HCT116 (cell line): ENCODE data around the gene SUGP2. TPM values are rescaled to one million over a fixed set of nuclear protein-coding genes. Genes with fewer than 3 reads are reported as not detected.

ENCODE experiments used
- ATAC-seq: fragments of 200-7000 bp; cut with Tn5 transposase; 2 replicates; pipeline ENCODE4 v1.9.1; 2020; ENCODE audit warnings: mild to moderate bottlenecking, moderate library complexity
- BruUV-seq: library from RNA; stranded (reverse); fragments of 400-500 nt; replicated peaks from 2 replicates; lab custom pipeline; 2021; lab: Mats Ljungman, UMichigan
- CTCF ChIA-PET: fragments of 300-600 bp; sonication (Branson Sonifier 250); formaldehyde crosslinking; loops from one replicate; lab custom pipeline; 2021; ENCODE audit warnings: antibody characterized with exemption; lab: Charles Lee
- POLR2A ChIA-PET: fragments of 300-600, 350-600 bp; sonication (Branson Sonifier 250); formaldehyde crosslinking; loops from one replicate; lab custom pipeline; 2021; ENCODE audit warnings: antibody characterized with exemption; lab: Charles Lee
- RAD21 ChIA-PET, 2 experiments: fragments of 300-600 bp; sonication (Branson Sonifier 250); formaldehyde crosslinking; loops; one replicate each; lab custom pipeline; 2023; ENCODE audit warnings: low total read pairs in 2 of 2; ENCODE audit not compliant: uncharacterized antibody in 2 of 2, unreplicated experiment in 2 of 2, low non-redundant PET in 1 of 2; lab: Charles Lee
- DNase-seq: peaks from one replicate; pipeline ENCODE4 v3.0.0-alpha.2; 2010; ENCODE audit warnings: low read depth, low spot score
- H2AFZ ChIP-seq: fragments of 200-600 bp; shearing (Covaris generic), sonication (generic); 2 replicates; pipeline ENCODE4 v1.6.1; 2017; ENCODE audit warnings: low read depth, mixed run types, mixed read lengths, antibody characterized with exemption, low read length; ENCODE audit not compliant: poor library complexity, severe bottlenecking
- H3K27ac ChIP-seq: 2 replicates; pipeline ENCODE4 v1.5.1; 2012; ENCODE audit warnings: low read depth, low read length
- H3K27me3 ChIP-seq: fragments of 200-600 bp; sonication (generic); 2 replicates; pipeline ENCODE4 v1.6.1; 2016; ENCODE audit warnings: mixed run types, low read length, mixed read lengths; ENCODE audit not compliant: insufficient read depth
- H3K36me3 ChIP-seq, 2 experiments: fragments of 200-500 bp in 1 of 2; fragments of 200-600 bp in 1 of 2; sonication (Bioruptor generic) in 1 of 2; sonication (generic) in 1 of 2; 2 replicates each; pipeline versions ENCODE4 v1.5.1 to v1.6.1; 2014 to 2016; ENCODE audit warnings: low read length in 2 of 2, inconsistent platforms in 1 of 2, mixed read lengths in 1 of 2, mixed run types in 1 of 2; ENCODE audit not compliant: insufficient read depth in 2 of 2, control insufficient read depth in 1 of 2
- H3K4me1 ChIP-seq, 2 experiments: fragments of 200-600 bp in 1 of 2; sonication (generic) in 1 of 2; 2 replicates each; pipeline versions ENCODE4 v1.5.1 to v1.6.1; 2012 to 2017; ENCODE audit warnings: low read length in 2 of 2, inconsistent platforms in 1 of 2, mild to moderate bottlenecking in 1 of 2, mixed read lengths in 1 of 2, mixed run types in 1 of 2, moderate library complexity in 1 of 2; ENCODE audit not compliant: insufficient read depth in 2 of 2, control insufficient read depth in 1 of 2
- H3K4me2 ChIP-seq: fragments of 200-600 bp; sonication (generic); 2 replicates; pipeline ENCODE4 v1.6.1; 2017; ENCODE audit warnings: mixed run types, low read length, mixed read lengths
- H3K4me3 ChIP-seq, 2 experiments: fragments of 200-600 bp in 1 of 2; sonication (generic) in 1 of 2; replicated peaks in 1 of 2; 2 replicates each; pipeline ENCODE4 v1.5.1; 2011 to 2016; ENCODE audit warnings: low read length in 2 of 2, control low read depth in 1 of 2, low read depth in 1 of 2, mild to moderate bottlenecking in 1 of 2, mixed read lengths in 1 of 2, mixed run types in 1 of 2
- H3K79me2 ChIP-seq: fragments of 200-600 bp; sonication (generic); 2 replicates; pipeline ENCODE4 v1.6.1; 2017; ENCODE audit warnings: mild to moderate bottlenecking, mixed run types, low read length, moderate library complexity, mixed read lengths; ENCODE audit not compliant: insufficient read depth
- H3K9ac ChIP-seq: fragments of 200-600 bp; sonication (generic); 2 replicates; pipeline ENCODE4 v1.6.1; 2016; ENCODE audit warnings: low read length, mixed read lengths
- H3K9me2 ChIP-seq: fragments of 200-600 bp; sonication (generic), shearing (Covaris generic); 2 replicates; pipeline ENCODE4 v1.6.1; 2017; ENCODE audit warnings: mixed run types, mild to moderate bottlenecking, moderate library complexity; ENCODE audit not compliant: insufficient read depth
- H3K9me3 ChIP-seq, 2 experiments: fragments of 200-500 bp in 1 of 2; fragments of 200-600 bp in 1 of 2; sonication (Bioruptor generic) in 1 of 2; sonication (generic) in 1 of 2; 2 replicates each; pipeline ENCODE4 v1.6.1; 2014 to 2017; ENCODE audit warnings: low read length in 2 of 2, mixed read lengths in 2 of 2, inconsistent platforms in 1 of 2, low read depth in 1 of 2, mild to moderate bottlenecking in 1 of 2, mixed run types in 1 of 2, moderate library complexity in 1 of 2; ENCODE audit not compliant: control insufficient read depth in 1 of 2, insufficient read depth in 1 of 2
- H4K20me1 ChIP-seq: fragments of 200-600 bp; sonication (generic), shearing (Covaris generic); 2 replicates; pipeline ENCODE4 v1.6.1; 2017; ENCODE audit warnings: mixed run types, mild to moderate bottlenecking, moderate library complexity; ENCODE audit not compliant: insufficient read depth
- CBX3 ChIP-seq: IDR thresholded peaks from 2 replicates; pipeline ENCODE4 v1.6.1; 2012; ENCODE audit warnings: low read depth
- CEBPB ChIP-seq: IDR thresholded peaks from 2 replicates; pipeline ENCODE4 v1.6.1; 2012; ENCODE audit warnings: low read depth
- ELF1 ChIP-seq: IDR thresholded peaks from 2 replicates; pipeline ENCODE4 v1.6.1; 2012; ENCODE audit warnings: low read depth, borderline replicate concordance
- EZH2 ChIP-seq: fragments of 200-600 bp; sonication (generic); IDR thresholded peaks from 2 replicates; pipeline ENCODE4 v1.6.1; 2017; ENCODE audit warnings: antibody characterized with exemption, mixed run types
- FOSL1 ChIP-seq: IDR thresholded peaks from 2 replicates; pipeline ENCODE4 v1.6.1; 2012; ENCODE audit warnings: low read depth
- SP1 ChIP-seq: IDR thresholded peaks from 2 replicates; pipeline ENCODE4 v1.6.1; 2012; ENCODE audit warnings: low read depth
- TCF7L2 ChIP-seq: IDR thresholded peaks from 2 replicates; pipeline ENCODE4 v1.7.0; 2011; ENCODE audit warnings: borderline replicate concordance, inconsistent platforms; ENCODE audit not compliant: insufficient read depth, insufficient read length; ENCODE audit errors: extremely low read depth
- ZNF274 ChIP-seq: fragments of 200-500 bp; sonication (Bioruptor generic); IDR thresholded peaks from 2 replicates; pipeline ENCODE4 v1.6.1; 2014; ENCODE audit warnings: mild to moderate bottlenecking, low read depth, low read length, inconsistent platforms
- intact Hi-C: fragments of 100-400 bp; cut with micrococcal nuclease; formaldehyde crosslinking; loops from 2 replicates; pipeline ENCODE4 v1.10.0; 2022
- total RNA-seq: library from RNA; stranded (reverse); gene quantifications from one replicate; pipeline ENCODE4 v1.2.1, GENCODE V29; 2021; ENCODE audit not compliant: unreplicated experiment
- TF ChIP-seq, protein P1 (sequence below): IDR thresholded peaks from 2 replicates; pipeline ENCODE4 v1.6.1; 2012; ENCODE audit warnings: low read depth
- TF ChIP-seq, protein P2 (sequence below), 3 experiments: fragments of 200-600 bp in 1 of 3; sonication (generic) in 1 of 3; IDR thresholded peaks in 2 of 3; conservative IDR thresholded peaks in 1 of 3; 2 replicates each; pipeline ENCODE4 v1.5.1; 2012 to 2017; ENCODE audit warnings: low read depth in 2 of 3, low read length in 2 of 3, antibody characterized with exemption in 1 of 3, borderline replicate concordance in 1 of 3, control low read depth in 1 of 3, mild to moderate bottlenecking in 1 of 3, mixed read lengths in 1 of 3, mixed run types in 1 of 3, moderate library complexity in 1 of 3; ENCODE audit not compliant: insufficient read depth in 1 of 3

SUGP2 gene
- total RNA-seq, 1 experiment from 2014 or later, result 82.4 TPM

DNA sequence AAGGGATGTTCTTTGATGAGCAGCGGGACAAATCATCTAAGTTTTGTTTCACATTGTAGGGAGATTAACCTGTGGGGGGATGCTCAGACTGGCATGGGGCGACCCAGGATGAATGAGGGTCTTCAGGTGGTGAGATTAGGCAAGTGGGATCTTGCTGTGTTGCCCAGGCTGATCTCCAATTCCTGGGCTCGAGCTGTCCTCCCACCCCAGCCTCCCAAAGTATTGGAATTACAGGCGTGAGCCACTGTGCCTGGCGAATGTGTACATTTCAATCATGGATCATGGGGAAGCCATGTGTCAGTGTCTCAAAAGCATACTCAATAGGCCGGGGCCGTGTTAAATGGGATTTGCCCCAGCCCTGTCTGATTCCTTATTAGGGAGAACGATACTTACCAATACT is 38.6 kb upstream of the SUGP2 start:
- Histone ChIP-seq H3K4me2 (no peak overlapping the region), H3K79me2 (no peaks in the 10 kb centered on the region), H3K9me2 (no peaks in the 10 kb centered on the region), H3K4me3 (no peak overlapping the region), H2AFZ (no peak overlapping the region), H3K27me3 (no peaks in the 10 kb centered on the region), H4K20me1 (no peaks in the 10 kb centered on the region), H3K36me3 (no peaks in the 10 kb centered on the region), H3K27ac (no peak overlapping the region), H3K9me3 (no peaks in the 10 kb centered on the region), H3K9ac (no peak overlapping the region), H3K4me1 (no peaks in the 10 kb centered on the region)
- TF ChIP-seq CBX3 (no peak), ZNF274 (no peak), EZH2 (no peak), FOSL1 (no peak), TCF7L2 (no peak), ELF1 (no peak), CEBPB (no peak), SP1 (no peak)
- TF ChIP-seq, protein P1, sequence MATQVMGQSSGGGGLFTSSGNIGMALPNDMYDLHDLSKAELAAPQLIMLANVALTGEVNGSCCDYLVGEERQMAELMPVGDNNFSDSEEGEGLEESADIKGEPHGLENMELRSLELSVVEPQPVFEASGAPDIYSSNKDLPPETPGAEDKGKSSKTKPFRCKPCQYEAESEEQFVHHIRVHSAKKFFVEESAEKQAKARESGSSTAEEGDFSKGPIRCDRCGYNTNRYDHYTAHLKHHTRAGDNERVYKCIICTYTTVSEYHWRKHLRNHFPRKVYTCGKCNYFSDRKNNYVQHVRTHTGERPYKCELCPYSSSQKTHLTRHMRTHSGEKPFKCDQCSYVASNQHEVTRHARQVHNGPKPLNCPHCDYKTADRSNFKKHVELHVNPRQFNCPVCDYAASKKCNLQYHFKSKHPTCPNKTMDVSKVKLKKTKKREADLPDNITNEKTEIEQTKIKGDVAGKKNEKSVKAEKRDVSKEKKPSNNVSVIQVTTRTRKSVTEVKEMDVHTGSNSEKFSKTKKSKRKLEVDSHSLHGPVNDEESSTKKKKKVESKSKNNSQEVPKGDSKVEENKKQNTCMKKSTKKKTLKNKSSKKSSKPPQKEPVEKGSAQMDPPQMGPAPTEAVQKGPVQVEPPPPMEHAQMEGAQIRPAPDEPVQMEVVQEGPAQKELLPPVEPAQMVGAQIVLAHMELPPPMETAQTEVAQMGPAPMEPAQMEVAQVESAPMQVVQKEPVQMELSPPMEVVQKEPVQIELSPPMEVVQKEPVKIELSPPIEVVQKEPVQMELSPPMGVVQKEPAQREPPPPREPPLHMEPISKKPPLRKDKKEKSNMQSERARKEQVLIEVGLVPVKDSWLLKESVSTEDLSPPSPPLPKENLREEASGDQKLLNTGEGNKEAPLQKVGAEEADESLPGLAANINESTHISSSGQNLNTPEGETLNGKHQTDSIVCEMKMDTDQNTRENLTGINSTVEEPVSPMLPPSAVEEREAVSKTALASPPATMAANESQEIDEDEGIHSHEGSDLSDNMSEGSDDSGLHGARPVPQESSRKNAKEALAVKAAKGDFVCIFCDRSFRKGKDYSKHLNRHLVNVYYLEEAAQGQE, result no peak
- TF ChIP-seq, protein P2, sequence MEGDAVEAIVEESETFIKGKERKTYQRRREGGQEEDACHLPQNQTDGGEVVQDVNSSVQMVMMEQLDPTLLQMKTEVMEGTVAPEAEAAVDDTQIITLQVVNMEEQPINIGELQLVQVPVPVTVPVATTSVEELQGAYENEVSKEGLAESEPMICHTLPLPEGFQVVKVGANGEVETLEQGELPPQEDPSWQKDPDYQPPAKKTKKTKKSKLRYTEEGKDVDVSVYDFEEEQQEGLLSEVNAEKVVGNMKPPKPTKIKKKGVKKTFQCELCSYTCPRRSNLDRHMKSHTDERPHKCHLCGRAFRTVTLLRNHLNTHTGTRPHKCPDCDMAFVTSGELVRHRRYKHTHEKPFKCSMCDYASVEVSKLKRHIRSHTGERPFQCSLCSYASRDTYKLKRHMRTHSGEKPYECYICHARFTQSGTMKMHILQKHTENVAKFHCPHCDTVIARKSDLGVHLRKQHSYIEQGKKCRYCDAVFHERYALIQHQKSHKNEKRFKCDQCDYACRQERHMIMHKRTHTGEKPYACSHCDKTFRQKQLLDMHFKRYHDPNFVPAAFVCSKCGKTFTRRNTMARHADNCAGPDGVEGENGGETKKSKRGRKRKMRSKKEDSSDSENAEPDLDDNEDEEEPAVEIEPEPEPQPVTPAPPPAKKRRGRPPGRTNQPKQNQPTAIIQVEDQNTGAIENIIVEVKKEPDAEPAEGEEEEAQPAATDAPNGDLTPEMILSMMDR (IDR thresholded peaks at IDR 0.05 in 2 of 3, conservative IDR thresholded peaks at IDR 0.05 in 1 of 3; ENCODE audit: borderline replicate concordance in 1 of 3, insufficient read depth in 1 of 3, low read depth in 2 of 3, low read length in 2 of 3), result no peak
- ChIA-PET CTCF (no interaction called here), POLR2A (no interaction called here), RAD21 (no interaction called here)
- DNase-seq (no peak), ATAC-seq (no peak)
- BruUV-seq, result no TSS peak
- intact Hi-C loops, result no loop called here
